ENCODE measurements around the gene TSHZ2. TPM values are rescaled to one million over a fixed set of nuclear protein-coding genes. Genes with fewer than 3 reads are reported as not detected.

The TSHZ2 gene
- total RNA-seq, 1 experiment from 2014 or later, result 0.07 TPM

DNA sequence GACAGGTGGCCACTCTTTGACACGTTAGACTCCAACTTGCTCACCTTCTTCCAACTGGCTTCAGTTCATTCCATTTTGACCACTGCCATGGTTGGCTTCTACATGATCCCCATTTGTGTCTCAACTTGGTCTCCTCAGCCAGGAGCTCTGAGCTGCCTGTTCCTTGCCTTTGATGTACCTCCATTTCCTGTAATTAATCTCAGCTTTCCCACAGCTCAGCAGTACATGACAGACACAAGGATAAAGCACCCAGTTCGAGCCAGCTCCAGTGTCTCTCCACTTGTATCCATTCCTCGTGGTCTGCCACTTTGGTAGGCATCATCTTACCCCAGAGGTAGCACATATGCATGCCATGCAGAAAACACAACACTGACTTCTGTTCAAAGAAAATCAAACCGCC lies 161.0 kb downstream of the TSHZ2 start:
- Histone ChIP-seq H4K20me1 (ENCODE audit: insufficient read depth) (no peaks in the 10 kb centered on the region), H3K4me2 (ENCODE audit: low read length) (no peak overlapping the region), H3K27ac (ENCODE audit: low read depth, low read length) (no peak overlapping the region), H3K36me3 (ENCODE audit: control insufficient read depth in 1 of 2, insufficient read depth in 2 of 2, low read length in 2 of 2) (no peaks in the 10 kb centered on the region), H3K27me3 (ENCODE audit: insufficient read depth, low read length) (peaks cover 26% of the 10 kb centered on the region), H3K4me1 (ENCODE audit: control insufficient read depth in 1 of 2, insufficient read depth in 2 of 2, low read length in 2 of 2) (no peaks in the 10 kb centered on the region), H2AFZ (ENCODE audit: low read depth, low read length, poor library complexity, severe bottlenecking) (no peak overlapping the region), H3K9me3 (ENCODE audit: control insufficient read depth in 1 of 2, insufficient read depth in 1 of 2, low read depth in 1 of 2, low read length in 2 of 2) (no peaks in the 10 kb centered on the region), H3K79me2 (ENCODE audit: insufficient read depth, low read length) (no peaks in the 10 kb centered on the region), H3K4me3 (replicated peaks in 1 of 2; ENCODE audit: low read depth in 1 of 2, low read length in 2 of 2) (no peak overlapping the region), H3K9me2 (ENCODE audit: insufficient read depth) (no peaks in the 10 kb centered on the region), H3K9ac (ENCODE audit: low read length) (no peak overlapping the region)
- RAD21 ChIA-PET (ENCODE audit: low non-redundant PET in 1 of 2, low total read pairs in 2 of 2, uncharacterized antibody in 2 of 2, unreplicated experiment in 2 of 2), result no interaction called here
- DNase-seq (ENCODE audit: low read depth, low spot score) (no peak), ATAC-seq (no peak)
- POLR2A ChIA-PET, result no interaction called here
- TF ChIP-seq POLR2A (IDR thresholded peaks at IDR 0.05; ENCODE audit: borderline replicate concordance, extremely low read depth, insufficient read depth, insufficient read length) (no peak), ZBTB33 (IDR thresholded peaks at IDR 0.05; ENCODE audit: extremely low read depth, insufficient replicate concordance, low read length) (no peak), FOSL1 (IDR thresholded peaks at IDR 0.05; ENCODE audit: low read depth) (no peak), YY1 (IDR thresholded peaks at IDR 0.05; ENCODE audit: extremely low read depth, insufficient replicate concordance, low read depth, low read length) (no peak), EZH2 (IDR thresholded peaks at IDR 0.05) (no peak), REST (IDR thresholded peaks at IDR 0.05; ENCODE audit: low read depth) (no peak), ZFX (IDR thresholded peaks at IDR 0.05) (no peak), MAX (IDR thresholded peaks at IDR 0.05) (no peak), TCF7L2 (IDR thresholded peaks at IDR 0.05; ENCODE audit: borderline replicate concordance, extremely low read depth, insufficient read depth, insufficient read length) (no peak), SP1 (IDR thresholded peaks at IDR 0.05; ENCODE audit: low read depth) (no peak), RAD21 (IDR thresholded peaks at IDR 0.05; ENCODE audit: low read depth) (no peak), EZH2phosphoT487 (IDR thresholded peaks at IDR 0.05; ENCODE audit: borderline replicate concordance) (no peak), SIN3A (IDR thresholded peaks at IDR 0.05; ENCODE audit: low read depth) (no peak), ZNF274 (IDR thresholded peaks at IDR 0.05; ENCODE audit: low read depth, low read length) (no peak)
- BruUV-seq (replicated peaks), result no TSS peak
- CTCF ChIA-PET, result no interaction called here
- intact Hi-C loops (cut with micrococcal nuclease), result no loop called here

All from HCT116 (cell line).